ENCODE results near the gene REL.

GRCh38 chr2:60891180-60891579 is 9.8 kb downstream of the REL start:
- TF ChIP-seq CTCF (conservative IDR thresholded peaks at IDR 0.05; ENCODE audit: low read depth, low read length) (no peak), RAD21 (IDR thresholded peaks at IDR 0.05; ENCODE audit: low read length) (no peak), MAZ (IDR thresholded peaks at IDR 0.05; ENCODE audit: borderline replicate concordance, low read depth, low read length) (no peak), MAFK (IDR thresholded peaks at IDR 0.05; ENCODE audit: low read depth, low read length) (no peak), POLR2A (IDR thresholded peaks at IDR 0.05; ENCODE audit: low read depth, low read length) (no peak)

All from IMR-90 (cell line).